CD4-positive, alpha-beta T cell (primary cell): ENCODE data around the gene TAS2R3. TPM values are rescaled to one million over a fixed set of nuclear protein-coding genes. Genes with fewer than 3 reads are reported as not detected.

Source experiments
- ATAC-seq: fragments of 200-7000 bp; cut with Tn5 transposase; one replicate; pipeline ENCODE4 v1.10.0; 2022; ENCODE audit warnings: mild to moderate bottlenecking; ENCODE audit not compliant: poor library complexity
- CTCF ChIA-PET: fragments of 350-600 bp; sonication (Branson Sonifier 250); formaldehyde crosslinking; loops from one replicate; lab custom pipeline; 2021; ENCODE audit warnings: antibody characterized with exemption, inconsistent platforms; lab: Charles Lee
- POLR2A ChIA-PET: fragments of 350-600 bp; sonication (Branson Sonifier 250); formaldehyde crosslinking; loops from one replicate; lab custom pipeline; 2021; ENCODE audit warnings: antibody characterized with exemption, inconsistent platforms; lab: Charles Lee
- DNase-seq, 14 experiments: peaks; one replicate each; pipeline ENCODE4 v3.0.0-alpha.2; 2013 to 2020; ENCODE audit warnings: mixed read lengths in 2 of 14
- H3K27ac ChIP-seq, 2 donors: one replicate each; pipeline versions ENCODE4 v1.5.1 to v1.7.0; 2013; ENCODE audit warnings: low read length in 2 of 2, low read depth in 1 of 2, mild to moderate bottlenecking in 1 of 2
- H3K27me3 ChIP-seq, 2 experiments: 1 replicate in 1 of 2; 2 replicates in 1 of 2; pipeline versions ENCODE4 v1.6.1 to v1.7.0; 2013; ENCODE audit warnings: low read length in 2 of 2, control low read depth in 1 of 2, mild to moderate bottlenecking in 1 of 2, moderate library complexity in 1 of 2; ENCODE audit not compliant: insufficient read depth in 2 of 2, control insufficient read depth in 1 of 2
- H3K36me3 ChIP-seq: one replicate; pipeline ENCODE4 v1.6.1; 2013; ENCODE audit warnings: low read length, control low read depth; ENCODE audit not compliant: insufficient read depth
- H3K4me1 ChIP-seq: one replicate; pipeline ENCODE4 v1.6.1; 2013; ENCODE audit warnings: low read length, control low read depth; ENCODE audit not compliant: insufficient read depth
- H3K4me3 ChIP-seq: one replicate; pipeline ENCODE4 v1.5.1; 2013; ENCODE audit warnings: mild to moderate bottlenecking, low read length, moderate library complexity
- H3K9me3 ChIP-seq, 2 experiments: 1 replicate in 1 of 2; 2 replicates in 1 of 2; pipeline versions ENCODE4 v1.6.1 to v1.7.0; 2013; ENCODE audit warnings: low read length in 2 of 2, mild to moderate bottlenecking in 2 of 2, control low read depth in 1 of 2, moderate library complexity in 1 of 2; ENCODE audit not compliant: control insufficient read depth in 1 of 2, insufficient read depth in 1 of 2
- H3K27ac Mint-ChIP-seq: one replicate; pipeline ENCODE4 v1.8.0; 2020; ENCODE audit warnings: mixed read lengths
- H3K27me3 Mint-ChIP-seq: one replicate; pipeline ENCODE4 v1.8.0; 2021; ENCODE audit warnings: mixed read lengths
- H3K36me3 Mint-ChIP-seq: one replicate; pipeline ENCODE4 v1.8.0; 2021; ENCODE audit warnings: low read depth, mixed read lengths
- H3K4me1 Mint-ChIP-seq: one replicate; pipeline ENCODE4 v1.8.0; 2021; ENCODE audit warnings: low read depth, mixed read lengths
- H3K4me3 Mint-ChIP-seq: one replicate; pipeline ENCODE4 v1.8.0; 2020; ENCODE audit warnings: mild to moderate bottlenecking, mixed read lengths
- H3K9me3 Mint-ChIP-seq: one replicate; pipeline ENCODE4 v1.8.0; 2020; ENCODE audit warnings: mixed read lengths
- CTCF ChIP-seq: fragments of 200-600 bp; IDR thresholded peaks from one replicate; pipeline ENCODE4 v1.8.0; 2022; ENCODE audit warnings: antibody characterized with exemption, mild to moderate bottlenecking
- intact Hi-C, 2 experiments: fragments of 100-400 bp; cut with DNase I in 1 of 2; cut with micrococcal nuclease in 1 of 2; formaldehyde crosslinking; loops; one replicate each; pipeline versions ENCODE4 v1.15.1 to v1.9.0; 2023 to 2025; cut with DNase I, micrococcal nuclease
- total RNA-seq, 174 experiments: library from RNA in 2 of 174; stranded (reverse) in 2 of 174; gene quantifications; one replicate each; pipeline ENCODE4 v1.2.3 and lab custom pipeline; 2021 to 2026

The TAS2R3 gene
- total RNA-seq, 2 experiments from 2014 or later: 0.25 to 0.31 TPM

DNA sequence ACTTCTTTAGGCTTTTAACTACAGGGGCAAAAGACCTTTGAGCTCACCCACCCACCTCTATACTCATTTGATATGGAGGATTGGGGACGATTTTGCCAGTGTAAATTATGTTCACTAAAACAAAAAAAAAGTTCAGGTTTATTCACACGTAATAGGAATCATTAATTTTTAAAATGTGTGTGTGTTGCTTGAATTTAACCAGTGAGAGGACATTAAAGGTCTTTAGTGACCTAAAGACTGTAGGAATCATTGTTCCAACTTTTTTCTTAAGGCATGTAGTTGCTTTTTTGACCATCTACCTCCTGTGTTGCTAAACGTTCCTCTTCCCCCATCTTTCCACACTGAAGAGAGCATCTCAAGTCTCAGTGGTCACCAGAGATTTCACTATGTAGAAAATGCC, 24.6 kb upstream of the TAS2R3 start:
- TF ChIP-seq CTCF: no peak
- POLR2A ChIA-PET: interaction anchor here (1.7 to 3.2 kb wide), 5 partner anchors 13 to 188 kb away, joined by 8 to 103 read pairs (median 11); partner anchors contain the start of genes AGK and DENND11
- peak overlapping the region in 1 of 2 donors; percentile 86 for H3K27ac ChIP-seq
- Mint-ChIP-seq H3K4me3 (peak overlapping the region; percentile 97), H3K27me3 (no peaks in the 10 kb centered on the region), H3K4me1 (peaks cover 59% of the 10 kb centered on the region), H3K27ac (peak overlapping the region; percentile 93), H3K36me3 (peaks cover 60% of the 10 kb centered on the region), H3K9me3 (no peaks in the 10 kb centered on the region)
- ATAC-seq (no peak), DNase-seq (no peak)
- no peak overlapping the region for H3K4me3 ChIP-seq
- CTCF ChIA-PET: interaction anchor here (1.7 to 2.3 kb wide), 3 partner anchors 37 to 724 kb away, joined by 6 to 38 read pairs (median 9); partner anchors contain the start of genes DENND11 and MRPS33
- H3K9me3 ChIP-seq: no peaks in the 10 kb centered on the region
- H3K4me1 ChIP-seq: peaks cover 25% of the 10 kb centered on the region
- no peaks in the 10 kb centered on the region for H3K27me3 ChIP-seq
- H3K36me3 ChIP-seq: peaks cover 48% of the 10 kb centered on the region
- intact Hi-C loops: loop anchor here (2.0 to 10.0 kb wide), 4 partner anchors 38 to 1044 kb away; partner anchors contain the start of genes MRPS33 (in 2 of the 2), AGK (in 1 of the 2) and NDUFB2 (in 1 of the 2)

GRCh38 chr7:141742229-141742628, 21.7 kb upstream of the TAS2R3 start:
- DNase-seq (no peak), ATAC-seq (no peak)
- Mint-ChIP-seq H3K9me3 (no peaks in the 10 kb centered on the region), H3K27ac (no peak overlapping the region), H3K27me3 (no peaks in the 10 kb centered on the region), H3K4me3 (peak overlapping the region; percentile 35), H3K4me1 (peaks cover 63% of the 10 kb centered on the region), H3K36me3 (peaks cover 86% of the 10 kb centered on the region)
- TF ChIP-seq CTCF: no peak
- intact Hi-C loops: no loop called here
- Histone ChIP-seq H3K36me3 (peaks cover 75% of the 10 kb centered on the region), H3K9me3 (no peaks in the 10 kb centered on the region), H3K27ac (no peak overlapping the region), H3K4me1 (peaks cover 21% of the 10 kb centered on the region), H3K27me3 (no peaks in the 10 kb centered on the region), H3K4me3 (no peak overlapping the region)
- ChIA-PET POLR2A (interaction anchor here (2.0 kb wide), 1 partner anchor 40 kb away, joined by 6 read pairs; the partner anchor contains the start of gene DENND11), CTCF (no interaction called here)

- ChIA-PET POLR2A (interaction anchor here (1.0 kb wide), 1 partner anchor 42 kb away, joined by 3 read pairs; the partner anchor contains the start of gene DENND11), CTCF (no interaction called here)
- DNase-seq (no peak), ATAC-seq (no peak)
- Histone ChIP-seq H3K4me1 (peaks cover 12% of the 10 kb centered on the region), H3K36me3 (peaks cover 91% of the 10 kb centered on the region), H3K27ac (no peak overlapping the region), H3K9me3 (no peaks in the 10 kb centered on the region), H3K27me3 (no peaks in the 10 kb centered on the region), H3K4me3 (no peak overlapping the region)
- peaks cover 47% of the 10 kb centered on the region for H3K4me1 Mint-ChIP-seq
- no peak overlapping the region for H3K4me3 Mint-ChIP-seq
- intact Hi-C loops: no loop called here
- peaks cover 90% of the 10 kb centered on the region for H3K36me3 Mint-ChIP-seq
- no peaks in the 10 kb centered on the region for H3K9me3 Mint-ChIP-seq
- no peak overlapping the region for H3K27ac Mint-ChIP-seq
- no peaks in the 10 kb centered on the region for H3K27me3 Mint-ChIP-seq
- no peak for TF ChIP-seq CTCF
Measured at GRCh38 chr7:141744131-141744530, 19.8 kb upstream of the TAS2R3 start.
